ENCODE data around the gene CHRM4. TPM values are rescaled to one million over a fixed set of nuclear protein-coding genes. Genes with fewer than 3 reads are reported as not detected.

The CHRM4 gene
- total RNA-seq, 3 donors from 2014 or later: 0.66 to 1.1 TPM; not detected in 1

GRCh38 chr11:46357483-46357936, 34.1 kb downstream of the CHRM4 start:
- intact Hi-C loops (cut with DNase I; ENCODE audit: low total_unique reads): no loop called here
- Histone ChIP-seq H3K9me3 (no peaks in the 10 kb centered on the region), H3K4me3 (peak overlapping the region in 1 of 3 donors; percentile 49), H3K36me3 (no peaks in the 10 kb centered on the region), H3K27ac (peak overlapping the region; percentile 79 to 86), H3K27me3 (no peaks in the 10 kb centered on the region), H3K4me1 (peaks cover 18 to 29% of the 10 kb centered on the region in 2 donors)
- TF ChIP-seq POLR2A (IDR thresholded peaks at IDR 0.05) (no peak), POLR2AphosphoS5 (IDR thresholded peaks at IDR 0.05) (no peak), CTCF (IDR thresholded peaks at IDR 0.05) (no peak)
- peak in 1 of 2 donors; percentile 77 for DNase-seq (ENCODE audit: low spot score in 2 of 2)

GRCh38 chr11:46356924-46357482, 34.6 kb downstream of the CHRM4 start:
- peak overlapping the region in 1 of 3 donors; percentile 49 for H3K4me3 ChIP-seq
- no peaks in the 10 kb centered on the region for H3K9me3 ChIP-seq
- H3K27ac ChIP-seq: peak overlapping the region; percentile 79 to 86
- H3K27me3 ChIP-seq: no peaks in the 10 kb centered on the region
- peaks cover 19 to 29% of the 10 kb centered on the region in 2 donors for H3K4me1 ChIP-seq
- no peaks in the 10 kb centered on the region for H3K36me3 ChIP-seq
- DNase-seq (ENCODE audit: low spot score in 2 of 2): no peak
- intact Hi-C loops (cut with DNase I; ENCODE audit: low total_unique reads): no loop called here
- TF ChIP-seq CTCF (IDR thresholded peaks at IDR 0.05): no peak

GRCh38 chr11:46353698-46354097, 37.9 kb downstream of the CHRM4 start:
- no peak overlapping the region for H3K4me3 ChIP-seq
- H3K4me1 ChIP-seq: peaks cover 28 to 48% of the 10 kb centered on the region in 2 donors
- no peaks in the 10 kb centered on the region for H3K9me3 ChIP-seq
- intact Hi-C loops (cut with DNase I; ENCODE audit: low total_unique reads): no loop called here
- no peak for DNase-seq (ENCODE audit: low spot score in 2 of 2)
- no peak for TF ChIP-seq POLR2AphosphoS5 (IDR thresholded peaks at IDR 0.05)
- TF ChIP-seq POLR2A (IDR thresholded peaks at IDR 0.05): no peak
- TF ChIP-seq CTCF (IDR thresholded peaks at IDR 0.05): no peak
- peak overlapping the region; percentile 86 to 91 for H3K27ac ChIP-seq
- H3K27me3 ChIP-seq: no peaks in the 10 kb centered on the region
- no peaks in the 10 kb centered on the region for H3K36me3 ChIP-seq

GRCh38 chr11:46352063-46352841, 39.3 kb downstream of the CHRM4 start:
- Histone ChIP-seq H3K9me3 (no peaks in the 10 kb centered on the region), H3K4me1 (peaks cover 28 to 56% of the 10 kb centered on the region in 2 donors), H3K27me3 (no peaks in the 10 kb centered on the region), H3K27ac (peak overlapping the region; percentile 86 to 91), H3K4me3 (peak overlapping the region in 2 of 3 donors; percentile 41 to 63), H3K36me3 (no peaks in the 10 kb centered on the region)
- TF ChIP-seq POLR2A (IDR thresholded peaks at IDR 0.05): no peak
- TF ChIP-seq POLR2AphosphoS5 (IDR thresholded peaks at IDR 0.05): peak in 2 of 3 donors; percentile 17 to 51
- peak; percentile 76 to 92 (median 79) for TF ChIP-seq CTCF (IDR thresholded peaks at IDR 0.05)
- peak in 1 of 2 donors; percentile 69 for DNase-seq (ENCODE audit: low spot score in 2 of 2)
- intact Hi-C loops (cut with DNase I; ENCODE audit: low total_unique reads): no loop called here

DNA sequence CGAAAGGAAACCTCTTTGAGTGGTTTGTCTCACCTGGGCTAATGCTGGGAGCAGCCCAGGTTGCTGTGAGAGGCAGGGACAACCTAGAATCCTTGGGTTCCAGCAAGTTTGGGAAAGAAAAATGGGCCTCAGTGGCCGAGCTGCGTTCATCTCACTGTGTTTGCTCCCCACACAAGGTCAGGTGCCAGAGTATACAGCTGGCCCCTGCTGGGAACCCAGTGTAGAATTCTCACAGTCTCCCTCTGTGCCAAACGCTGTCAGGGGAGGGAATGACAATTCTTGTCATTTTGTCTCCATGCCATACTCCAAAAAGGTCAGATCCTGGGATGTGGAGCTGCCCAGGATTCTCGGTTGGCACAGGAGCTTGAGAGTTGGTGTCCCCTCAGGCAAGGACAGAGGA, 40.0 kb downstream of the CHRM4 start:
- H3K4me1 ChIP-seq: peaks cover 26 to 56% of the 10 kb centered on the region in 2 donors
- peak overlapping the region in 2 of 3 donors; percentile 41 to 63 for H3K4me3 ChIP-seq
- no peak for DNase-seq (ENCODE audit: low spot score in 2 of 2)
- no peaks in the 10 kb centered on the region for H3K36me3 ChIP-seq
- H3K9me3 ChIP-seq: no peaks in the 10 kb centered on the region
- TF ChIP-seq POLR2A (IDR thresholded peaks at IDR 0.05) (no peak), POLR2AphosphoS5 (IDR thresholded peaks at IDR 0.05) (no peak), CTCF (IDR thresholded peaks at IDR 0.05) (no peak)
- H3K27ac ChIP-seq: peak overlapping the region; percentile 86 to 91
- no peaks in the 10 kb centered on the region for H3K27me3 ChIP-seq
- intact Hi-C loops (cut with DNase I; ENCODE audit: low total_unique reads): no loop called here

Data from breast epithelium (tissue), 4 donors.